ENCODE measurements around the gene RFC3.

GRCh38 chr13:33867472-33867871, 49.5 kb downstream of the RFC3 start:
- TF ChIP-seq YY1 (IDR thresholded peaks at IDR 0.05; ENCODE audit: insufficient read depth, insufficient read length) (no peak), ZNF274 (IDR thresholded peaks at IDR 0.05; ENCODE audit: low read depth, low read length) (no peak)

Data from NT2/D1 (cell line).